Esophagus squamous epithelium (tissue), 5 donors: ENCODE results near the gene ANKRD7. TPM values are rescaled to one million over a fixed set of nuclear protein-coding genes. Genes with fewer than 3 reads are reported as not detected.

Experiments used
- DNase-seq: peaks from one replicate; lab custom pipeline; 2025; lab: John Stamatoyannopoulos, UW
- H3K27ac ChIP-seq, 4 donors: fragments of 200-600 bp; sonication (generic); one replicate each; pipeline ENCODE4 v1.5.1; 2016 to 2019; ENCODE audit warnings: mild to moderate bottlenecking in 1 of 4
- H3K27me3 ChIP-seq, 4 donors: fragments of 200-600 bp; sonication (generic); 1 replicate in 3 of 4; 2 replicates in 1 of 4; pipeline versions ENCODE4 v1.5.1 to v1.6.0; 2017 to 2021; ENCODE audit warnings: antibody characterized with exemption in 1 of 4
- H3K36me3 ChIP-seq, 3 donors: fragments of 200-600 bp; sonication (generic); one replicate each; pipeline ENCODE4 v1.5.1; 2016 to 2019
- H3K4me1 ChIP-seq, 3 donors: fragments of 200-600 bp; sonication (generic); one replicate each; pipeline ENCODE4 v1.5.1; 2017 to 2019
- H3K4me3 ChIP-seq, 4 donors: fragments of 200-600 bp; sonication (generic); 1 replicate in 3 of 4; 2 replicates in 1 of 4; pipeline ENCODE4 v1.5.1; 2016 to 2019; ENCODE audit warnings: mild to moderate bottlenecking in 2 of 4, moderate library complexity in 1 of 4
- H3K9me3 ChIP-seq, 3 donors: fragments of 200-600 bp; sonication (generic); one replicate each; pipeline ENCODE4 v1.5.1; 2016 to 2019
- CTCF ChIP-seq, 6 experiments: fragments of 450-650 bp in 4 of 6; fragments of 200-600 bp in 2 of 6; sonication (generic) in 2 of 6; IDR thresholded peaks; one replicate each; pipeline ENCODE4 v1.5.1; 2016 to 2019; ENCODE audit warnings: antibody characterized with exemption in 6 of 6, mild to moderate bottlenecking in 4 of 6, moderate library complexity in 4 of 6
- POLR2A ChIP-seq, 4 donors: fragments of 450-650 bp; IDR thresholded peaks; one replicate each; pipeline ENCODE4 v1.6.1; 2017; ENCODE audit warnings: antibody characterized with exemption in 4 of 4, mild to moderate bottlenecking in 4 of 4, moderate library complexity in 3 of 4
- WGBS, 2 donors: methylation state at CpG; one replicate each; pipeline ENCODE4 v1.1.5; 2018; 5-methylcytosine and 5-hydroxymethylcytosine counted together
- intact Hi-C: fragments of 100-400 bp; cut with DNase I; formaldehyde crosslinking; loops from one replicate; pipeline ENCODE4 v1.15.0; 2022
- total RNA-seq, 4 donors: library from RNA; depleted of rRNA; stranded (reverse); fragments of >200 nt; gene quantifications; one replicate each; pipeline ENCODE4 v1.1.0, GENCODE V29; 2016
- donor health status: DM: yes; HTN: yes; CAD: no.

ANKRD7 gene
- total RNA-seq, 4 donors from 2014 or later, result 0.57 TPM; not detected in 3

- DNase-seq, result no peak
- H3K27ac ChIP-seq, result no peak overlapping the region
- H3K4me3 ChIP-seq, result no peak overlapping the region
- H3K36me3 ChIP-seq, result no peaks in the 10 kb centered on the region
- no peaks in the 10 kb centered on the region for H3K27me3 ChIP-seq
- TF ChIP-seq CTCF (IDR thresholded peaks at IDR 0.05) (no peak), POLR2A (IDR thresholded peaks at IDR 0.05) (no peak)
- H3K4me1 ChIP-seq, result no peaks in the 10 kb centered on the region
- intact Hi-C loops, result no loop called here
- WGBS, 2 donors, result 25 to 28% methylated on average over 2 of the region's 2 CpGs
- H3K9me3 ChIP-seq, result no peaks in the 10 kb centered on the region
Measured at GRCh38 chr7:118280319-118281012, 56.0 kb downstream of the ANKRD7 start.

GRCh38 chr7:118281196-118281595, 56.7 kb downstream of the ANKRD7 start:
- no peaks in the 10 kb centered on the region for H3K36me3 ChIP-seq
- no peaks in the 10 kb centered on the region for H3K4me1 ChIP-seq
- H3K27me3 ChIP-seq, result peaks cover 0 to 3% (median 0%) of the 10 kb centered on the region in 4 donors
- H3K9me3 ChIP-seq, result no peaks in the 10 kb centered on the region
- no peak overlapping the region for H3K27ac ChIP-seq
- intact Hi-C loops, result no loop called here
- no peak for TF ChIP-seq CTCF (IDR thresholded peaks at IDR 0.05)
- TF ChIP-seq POLR2A (IDR thresholded peaks at IDR 0.05), result no peak
- 46 to 50% methylated on average over 3 of the region's 3 CpGs for WGBS, 2 donors
- no peak overlapping the region for H3K4me3 ChIP-seq
- DNase-seq, result no peak

- H3K4me3 ChIP-seq, result no peak overlapping the region
- no peaks in the 10 kb centered on the region for H3K9me3 ChIP-seq
- intact Hi-C loops, result no loop called here
- H3K27ac ChIP-seq, result no peak overlapping the region
- no peak for TF ChIP-seq POLR2A (IDR thresholded peaks at IDR 0.05)
- no peak for TF ChIP-seq CTCF (IDR thresholded peaks at IDR 0.05)
- no peak for DNase-seq
- no peaks in the 10 kb centered on the region for H3K36me3 ChIP-seq
- peaks cover 0 to 8% (median 0%) of the 10 kb centered on the region in 4 donors for H3K27me3 ChIP-seq
- H3K4me1 ChIP-seq, result no peaks in the 10 kb centered on the region
Measured at GRCh38 chr7:118285358-118285757, 60.9 kb downstream of the ANKRD7 start.

GRCh38 chr7:118286131-118286530, 61.6 kb downstream of the ANKRD7 start:
- intact Hi-C loops, result no loop called here
- 93 to 100% methylated on average over 2 of the region's 2 CpGs for WGBS, 2 donors
- DNase-seq, result no peak
- Histone ChIP-seq H3K4me1 (no peaks in the 10 kb centered on the region), H3K9me3 (no peaks in the 10 kb centered on the region), H3K27ac (no peak overlapping the region), H3K36me3 (no peaks in the 10 kb centered on the region), H3K4me3 (no peak overlapping the region), H3K27me3 (peaks cover 0 to 8% (median 0%) of the 10 kb centered on the region in 4 donors)
- TF ChIP-seq POLR2A (IDR thresholded peaks at IDR 0.05) (no peak), CTCF (IDR thresholded peaks at IDR 0.05) (no peak)

- intact Hi-C loops, result no loop called here
- no peak for DNase-seq
- TF ChIP-seq CTCF (IDR thresholded peaks at IDR 0.05), result no peak
- no peak for TF ChIP-seq POLR2A (IDR thresholded peaks at IDR 0.05)
- H3K9me3 ChIP-seq, result no peaks in the 10 kb centered on the region
- H3K36me3 ChIP-seq, result no peaks in the 10 kb centered on the region
- H3K4me1 ChIP-seq, result no peaks in the 10 kb centered on the region
- H3K27ac ChIP-seq, result no peak overlapping the region
- no peak overlapping the region for H3K4me3 ChIP-seq
- H3K27me3 ChIP-seq, result peaks cover 0 to 8% (median 0%) of the 10 kb centered on the region in 4 donors
Measured at GRCh38 chr7:118288098-118288497, 63.6 kb downstream of the ANKRD7 start.
